NCI-H82 treated with DMSO at 0.1 percent for 48 hours (cell line): ENCODE data around the gene SIMC1.
"Not testable (repeated sequence)": the region's sequence is repeated elsewhere in the genome, so short reads cannot be mapped to it uniquely, and the experiment has no call there.

Source experiments
- DNase-seq: peaks from one replicate; lab custom pipeline; 2025; ENCODE audit not compliant: unreplicated experiment; lab: John Stamatoyannopoulos, UW

The SIMC1 gene

DNA sequence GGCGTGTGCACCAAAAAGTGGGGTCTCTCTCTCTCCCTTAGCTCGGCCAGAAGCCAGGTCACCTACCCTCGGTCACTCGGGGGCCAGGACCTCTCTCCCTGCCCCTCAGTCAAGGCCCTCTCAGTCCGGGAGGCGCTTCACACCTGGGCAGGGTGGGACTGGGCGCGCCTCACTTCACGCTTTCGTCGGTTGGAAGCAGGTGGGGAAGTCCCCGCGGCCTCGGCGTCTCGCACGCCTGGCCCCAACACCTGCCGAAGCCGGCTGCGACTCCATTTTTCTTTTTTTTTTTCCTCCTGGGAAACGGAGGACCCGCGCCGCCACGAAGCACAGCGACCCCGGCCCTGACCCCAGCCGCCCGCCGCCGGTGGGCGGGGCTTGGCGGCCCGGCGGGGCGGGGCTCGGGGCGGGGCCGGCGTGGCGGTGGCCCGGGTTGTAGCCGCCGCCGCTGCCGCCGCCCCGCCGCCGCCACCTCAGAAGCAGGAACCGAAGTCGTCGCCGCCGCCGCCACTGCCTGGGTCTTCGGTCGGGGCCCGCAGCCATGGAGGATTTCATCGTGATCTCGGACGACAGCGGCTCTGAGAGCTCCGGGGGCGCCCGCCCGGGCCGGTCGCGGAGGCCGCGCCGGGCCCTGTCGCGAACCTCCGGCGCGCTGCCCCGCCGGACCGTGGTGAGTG is at the start of gene SIMC1:
TSS of gene SIMC1 (plus strand) at position 454 of the 674 bp plus-strand sequence. CDS start at position 539, 85 bp downstream.
- DNase-seq, result not testable (repeated sequence)

DNA sequence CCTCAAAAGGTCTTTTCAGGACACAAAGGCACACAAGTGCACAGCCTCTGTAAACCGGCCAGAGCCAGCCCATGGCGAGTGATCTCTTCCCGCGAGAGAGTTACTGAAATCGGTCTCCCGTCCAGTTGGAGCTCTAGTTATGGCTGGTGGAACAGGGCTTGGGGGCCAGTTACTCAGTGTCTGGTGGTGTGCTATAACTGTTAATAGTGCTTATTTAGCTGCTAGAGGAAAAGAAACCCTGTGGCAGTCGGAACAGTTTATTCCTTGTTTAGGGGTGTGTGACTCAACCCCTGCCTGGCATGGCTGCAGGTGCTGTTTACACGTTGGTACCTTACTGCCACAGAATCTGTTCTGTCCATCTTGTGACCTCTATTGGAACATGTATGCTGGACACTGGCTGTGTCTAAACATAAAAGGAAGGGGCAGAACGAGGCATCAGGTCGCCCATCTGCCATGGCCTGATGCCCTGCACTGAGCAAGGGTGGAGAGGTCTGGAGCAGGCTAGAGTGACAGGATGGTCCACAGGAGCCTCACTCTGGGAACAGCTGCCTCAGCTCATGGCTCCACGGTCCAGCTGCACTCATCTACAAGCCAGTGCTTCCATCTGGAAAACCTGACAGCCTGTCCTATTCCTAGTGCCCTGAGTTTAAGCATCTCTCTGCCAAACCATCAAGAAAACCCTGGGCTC is 49.6 kb upstream of the SIMC1 start:
- DNase-seq, result no peak

DNA sequence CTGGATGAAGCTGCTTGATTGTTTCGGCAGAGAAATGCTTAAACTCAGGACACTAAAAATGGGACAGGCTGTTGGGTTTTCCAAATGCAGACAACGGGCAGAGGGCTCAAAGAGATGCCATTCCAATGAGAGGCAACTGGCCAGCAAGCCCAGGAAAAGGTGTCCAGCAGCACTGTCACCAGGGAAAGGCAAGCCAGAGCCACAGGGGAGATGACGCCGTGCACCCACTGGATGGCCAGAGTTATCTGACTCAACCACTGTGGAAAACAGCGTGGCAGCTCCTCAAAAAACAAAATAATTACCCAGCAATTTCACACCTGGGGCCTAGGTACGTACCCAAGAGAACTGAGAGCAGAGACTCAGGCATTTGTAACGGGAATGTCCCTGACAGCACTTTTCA is 48.4 kb upstream of the SIMC1 start:
- no peak for DNase-seq

DNA sequence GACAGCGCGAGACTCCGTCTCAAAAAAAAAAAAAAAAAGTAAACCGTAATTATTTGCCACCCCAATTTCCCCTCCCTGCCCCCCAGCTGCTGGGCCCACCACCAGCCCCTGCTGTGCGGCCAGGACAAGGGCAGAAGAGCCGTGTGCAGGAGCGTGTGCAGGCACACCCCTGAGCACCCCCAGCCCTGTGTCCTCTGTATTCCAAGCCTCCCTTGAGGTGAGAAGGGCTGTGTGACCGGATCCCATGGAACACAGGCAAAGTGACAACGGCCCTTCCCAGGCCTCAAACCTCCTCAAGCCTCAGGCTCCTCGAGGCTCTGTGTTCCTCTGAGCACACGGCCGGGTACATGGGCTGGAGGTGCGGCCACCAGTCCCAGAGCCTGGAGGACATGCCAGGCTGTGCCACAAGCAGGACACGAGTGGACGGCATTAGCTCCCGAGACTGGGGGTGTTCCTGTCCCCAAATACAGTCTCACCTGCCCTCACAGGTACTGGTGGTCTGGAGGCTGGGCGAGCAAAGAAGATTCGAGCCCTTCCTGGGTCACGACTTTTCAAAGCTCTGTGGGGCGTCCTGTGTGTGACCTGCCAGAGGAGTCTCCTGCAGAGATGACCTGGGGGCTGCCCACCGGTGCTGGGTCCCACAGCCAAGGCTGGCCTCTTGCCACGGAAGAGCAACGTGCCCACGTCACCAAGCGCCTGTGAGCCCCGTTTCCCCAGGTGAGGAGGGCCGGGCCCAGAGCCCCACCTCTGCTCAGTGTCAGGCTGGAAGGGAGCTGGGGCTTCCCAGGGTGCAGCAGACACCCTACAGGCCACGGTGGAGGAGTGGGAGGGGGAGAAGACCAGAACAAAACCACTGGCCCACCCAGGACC is 47.1 kb upstream of the SIMC1 start:
- no peak for DNase-seq

DNA sequence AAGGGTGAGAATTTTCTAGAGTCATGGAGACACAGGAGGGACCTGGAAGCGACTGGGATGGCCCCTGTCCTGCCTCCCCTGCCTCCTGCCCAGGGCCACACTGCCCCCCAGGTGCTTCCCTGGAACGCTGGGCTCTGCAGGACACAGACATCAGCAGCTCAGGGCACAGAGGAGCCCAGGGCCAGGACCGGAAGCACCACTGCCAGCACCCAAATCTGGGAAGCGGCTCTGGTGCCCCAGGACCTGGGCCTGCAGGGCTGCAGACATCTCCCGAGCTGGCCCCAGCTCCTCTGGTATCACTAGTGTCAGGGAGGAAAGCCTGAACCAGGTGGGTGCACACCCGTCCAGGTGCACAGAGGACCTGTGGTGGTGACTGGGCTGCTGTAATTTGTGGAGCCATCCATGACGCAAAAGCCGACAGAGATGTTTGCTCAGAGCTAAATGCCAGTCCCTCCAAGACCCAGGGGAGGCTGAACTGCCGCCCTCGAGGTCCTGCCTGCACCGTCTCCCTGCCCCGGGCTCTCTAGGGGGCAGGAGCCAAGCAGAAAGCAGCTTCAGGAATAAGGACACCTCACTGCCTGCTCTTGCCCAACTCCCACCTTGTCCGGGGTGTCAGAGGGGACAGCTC is 46.0 kb upstream of the SIMC1 start:
- no peak for DNase-seq

DNA sequence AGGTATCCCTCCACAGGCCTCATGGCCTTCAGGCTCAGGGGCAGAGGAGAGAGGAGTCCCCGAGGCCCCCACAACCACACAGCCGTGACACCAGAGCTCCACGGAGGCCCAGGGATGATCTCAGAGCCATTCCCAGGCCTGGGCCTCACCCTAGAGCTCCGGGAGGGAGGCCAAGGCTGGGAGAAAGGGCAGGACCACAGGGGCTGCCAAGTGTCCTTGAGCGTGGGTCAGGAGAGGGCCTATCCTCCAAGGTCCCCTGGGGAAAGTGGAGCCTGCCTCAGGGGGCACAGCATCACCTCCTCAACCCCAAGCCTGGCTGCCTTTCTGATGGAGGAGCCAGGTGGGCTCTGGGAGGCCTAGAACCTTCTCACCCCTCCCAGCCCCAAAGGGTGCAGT is 45.5 kb upstream of the SIMC1 start:
- not testable (repeated sequence) for DNase-seq

DNA sequence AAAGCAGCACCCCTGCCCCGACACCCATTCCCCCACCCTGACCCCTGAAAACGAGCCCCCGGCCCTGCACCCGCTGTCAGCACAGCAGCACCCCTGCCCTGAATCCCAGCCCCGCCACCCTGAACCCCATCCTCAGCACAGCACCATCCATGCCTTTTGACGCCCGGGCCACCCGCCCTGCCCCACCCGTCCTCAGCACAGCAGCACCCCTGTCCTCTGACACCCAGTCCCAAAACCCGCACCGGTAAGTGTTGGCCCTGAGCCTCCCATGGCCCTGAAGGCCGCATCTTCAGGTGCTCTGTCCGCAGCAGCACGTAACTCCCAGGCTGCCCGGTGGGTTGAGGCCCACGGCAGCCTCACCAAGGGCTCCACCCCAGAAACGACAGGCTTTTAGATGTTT is 44.6 kb upstream of the SIMC1 start:
- DNase-seq, result not testable (repeated sequence)

DNA sequence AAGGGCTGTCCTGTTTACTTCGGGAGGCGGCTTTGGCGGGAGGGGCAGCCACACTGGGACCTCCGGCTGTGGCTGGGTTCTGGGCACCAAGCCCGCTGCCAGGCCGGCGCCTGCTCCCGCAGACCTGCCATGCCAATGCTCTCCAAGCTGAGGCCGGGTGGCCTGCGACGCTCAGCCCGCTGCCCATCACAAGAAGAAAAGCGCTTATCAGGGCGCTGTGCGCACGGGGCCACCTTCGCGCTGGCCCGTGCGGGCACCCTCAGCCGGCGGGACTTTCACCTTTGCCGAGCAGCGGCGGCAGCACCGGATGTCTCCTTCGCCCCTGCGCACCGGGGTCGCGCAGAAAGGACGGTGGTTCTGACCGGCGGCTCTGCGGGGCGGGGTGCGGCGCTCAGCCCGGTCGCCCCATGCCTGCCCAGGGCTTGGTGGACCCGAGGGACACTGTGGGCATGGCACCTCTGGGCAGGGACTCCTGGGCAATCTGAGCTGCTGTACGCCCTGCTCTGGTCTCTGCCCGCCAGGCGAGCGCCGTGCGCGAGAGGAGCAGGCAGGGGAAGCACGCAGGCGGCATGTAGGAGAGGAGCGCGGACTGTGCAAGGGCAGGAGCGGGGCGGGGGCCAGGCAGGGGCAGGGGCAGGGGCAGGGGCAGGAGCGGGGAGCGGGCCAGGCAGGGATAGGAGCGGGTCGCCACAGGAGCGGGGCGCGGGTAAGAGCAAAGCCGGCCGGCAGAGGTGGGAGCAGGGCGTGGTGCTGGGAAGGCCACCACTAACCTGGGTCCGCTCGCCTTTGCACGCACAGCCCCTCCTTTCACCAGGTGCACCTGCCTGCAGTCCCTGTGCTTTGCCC is 43.8 kb upstream of the SIMC1 start:
- DNase-seq, result not testable (repeated sequence)

DNA sequence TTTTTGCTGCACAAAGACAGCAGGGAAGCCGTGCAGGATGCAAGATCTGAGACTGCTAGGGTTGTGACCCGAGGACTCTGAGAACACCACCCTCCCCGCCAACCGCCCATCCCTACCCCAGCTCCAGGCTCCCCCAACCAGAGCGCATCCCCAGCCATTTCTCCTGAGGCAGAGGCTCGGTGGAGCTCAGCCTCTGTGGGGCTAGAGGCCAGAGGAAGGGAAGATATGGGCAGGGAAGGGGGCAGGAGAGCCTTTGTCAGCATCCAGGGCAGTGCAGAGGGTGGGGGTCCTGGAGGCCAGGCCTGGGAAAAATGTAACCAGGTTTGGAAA is 43.2 kb upstream of the SIMC1 start:
- not testable (repeated sequence) for DNase-seq

DNA sequence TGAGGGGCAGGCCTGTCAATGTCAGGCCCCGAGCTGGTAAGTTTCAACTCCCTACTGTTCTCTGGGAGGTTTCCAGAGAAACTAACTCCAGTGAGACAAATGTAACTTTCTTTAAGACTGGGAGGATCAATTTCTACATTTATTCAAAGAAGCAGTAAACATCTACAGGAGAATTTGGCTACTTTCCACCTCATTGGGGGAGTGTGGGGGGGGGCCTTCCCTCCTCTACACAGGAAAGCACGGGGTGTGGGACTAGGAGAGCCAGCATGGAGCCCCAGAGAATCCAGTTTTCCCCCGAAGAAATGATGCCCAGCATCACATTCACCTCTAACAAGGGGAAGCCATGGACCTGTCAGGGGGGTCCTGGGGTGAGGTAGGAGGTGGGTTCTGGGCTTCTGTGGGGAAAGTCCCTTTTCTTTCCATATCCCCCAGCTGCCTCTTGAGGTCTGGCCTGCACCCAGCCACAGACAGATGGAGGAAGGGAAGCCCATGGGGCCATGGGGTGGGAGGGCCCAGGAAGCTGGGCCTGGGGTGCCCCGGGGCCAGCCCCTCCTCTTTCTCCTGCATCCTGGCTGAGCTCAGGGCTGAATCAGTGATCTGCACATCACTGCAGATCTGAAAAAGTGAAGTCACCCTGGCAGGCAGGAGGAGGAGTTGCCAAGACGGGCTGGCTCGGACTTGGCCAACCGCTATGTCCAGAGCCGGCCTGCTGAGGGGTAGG is 42.6 kb upstream of the SIMC1 start:
- not testable (repeated sequence) for DNase-seq

DNA sequence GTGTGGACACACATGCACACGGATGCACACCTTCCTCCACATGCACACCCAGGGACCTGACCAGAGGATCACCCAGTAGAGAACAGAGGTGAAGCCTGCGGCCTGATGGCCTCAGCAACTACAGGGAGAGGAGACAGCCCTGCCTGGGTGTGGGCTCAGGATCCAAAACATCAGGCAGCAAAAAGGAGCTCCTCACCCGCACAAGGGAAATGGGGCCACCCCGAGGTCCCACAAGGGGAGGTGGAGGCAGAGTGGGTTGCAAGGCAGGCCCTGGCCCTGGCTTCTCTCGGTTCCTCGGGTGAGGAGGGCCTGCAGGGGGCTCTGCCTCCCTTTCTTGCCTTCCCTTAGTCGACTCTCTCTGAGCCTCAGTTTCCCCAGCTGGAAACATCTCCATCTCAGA is 41.4 kb upstream of the SIMC1 start:
- DNase-seq, result not testable (repeated sequence)

DNA sequence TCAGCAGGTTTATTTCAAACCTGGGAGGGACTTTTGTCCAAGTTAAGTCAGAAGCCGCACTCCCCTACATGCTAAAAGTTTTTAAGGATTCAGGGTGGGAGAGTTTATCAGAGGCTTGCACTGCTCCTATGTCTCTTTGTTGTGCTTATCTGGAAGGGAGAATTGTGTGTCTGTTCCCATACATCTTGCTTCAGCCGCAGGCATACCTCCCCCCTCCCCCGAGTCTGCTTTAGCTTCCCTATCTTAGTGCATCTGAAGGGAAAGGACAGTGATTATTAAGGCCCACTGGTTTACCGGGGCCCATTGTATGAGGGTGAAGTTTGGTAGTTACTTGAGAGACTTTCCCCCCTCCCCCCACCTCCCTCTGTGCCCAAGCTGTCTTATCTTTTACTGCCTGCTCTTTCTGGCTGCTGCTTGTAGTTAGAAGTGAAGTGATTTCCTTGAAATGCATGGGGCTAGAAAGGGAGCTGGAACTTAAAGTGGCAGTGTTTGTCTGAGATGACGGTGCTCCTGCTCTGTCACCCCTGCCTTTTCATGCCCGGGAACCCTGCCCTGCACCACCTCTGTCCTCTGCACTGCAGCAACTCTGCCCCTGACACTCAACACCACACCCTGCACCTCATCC is 40.9 kb upstream of the SIMC1 start:
- DNase-seq, result not testable (repeated sequence)

DNA sequence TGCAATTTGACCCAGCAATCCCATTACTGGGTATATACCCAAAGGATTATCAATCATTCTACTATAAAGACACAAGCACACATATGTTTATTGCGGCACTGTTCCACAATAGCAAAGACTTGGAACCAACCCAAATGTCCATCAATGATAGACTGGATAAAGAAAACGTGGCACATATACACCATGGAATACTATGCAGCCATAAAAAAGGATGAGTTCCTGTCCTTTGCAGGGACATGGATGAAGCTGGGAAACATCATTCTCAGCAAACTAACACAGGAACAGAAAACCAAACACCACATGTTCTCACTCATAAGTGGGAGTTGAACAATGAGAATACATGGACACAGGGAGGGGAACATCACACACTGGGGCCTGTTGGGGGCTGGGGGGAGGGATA is 39.9 kb upstream of the SIMC1 start:
- not testable (repeated sequence) for DNase-seq

DNA sequence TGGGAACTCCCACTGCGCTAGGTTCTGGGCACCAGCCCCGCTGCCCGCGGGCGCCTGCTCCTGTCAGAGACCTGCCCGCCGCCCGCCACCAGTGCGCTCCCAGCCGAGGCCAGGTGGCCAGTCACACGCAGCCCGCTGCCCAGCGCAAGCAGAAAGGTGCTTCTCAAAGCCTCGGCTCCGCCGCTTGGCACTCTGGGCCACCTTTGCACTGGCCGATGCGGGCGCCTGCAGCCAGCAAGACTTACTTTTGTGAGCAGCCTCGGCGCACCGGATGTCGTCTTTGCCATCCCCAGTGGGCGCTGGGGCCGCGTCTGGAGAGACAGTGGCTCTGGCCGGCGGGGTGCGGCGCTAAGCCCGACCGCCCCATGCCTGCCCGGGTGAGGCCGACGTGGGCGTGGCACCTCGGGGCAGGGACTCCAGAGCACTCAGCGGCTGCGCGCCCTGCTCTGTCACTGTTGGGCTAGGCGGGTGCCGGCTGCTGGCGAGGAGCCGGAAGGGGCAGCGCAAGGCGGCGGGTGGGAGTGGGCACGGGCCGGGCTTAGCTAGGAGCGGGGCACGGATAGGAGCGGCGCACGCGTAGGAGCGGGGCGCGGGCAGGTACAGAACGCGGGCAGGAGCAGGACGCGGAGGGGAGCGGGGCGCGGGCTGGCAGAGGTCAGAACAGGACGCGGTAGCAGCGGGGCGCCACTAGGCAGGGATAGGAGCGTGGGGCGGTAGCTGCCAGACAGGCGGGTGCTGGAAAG is 39.1 kb upstream of the SIMC1 start:
- not testable (repeated sequence) for DNase-seq

DNA sequence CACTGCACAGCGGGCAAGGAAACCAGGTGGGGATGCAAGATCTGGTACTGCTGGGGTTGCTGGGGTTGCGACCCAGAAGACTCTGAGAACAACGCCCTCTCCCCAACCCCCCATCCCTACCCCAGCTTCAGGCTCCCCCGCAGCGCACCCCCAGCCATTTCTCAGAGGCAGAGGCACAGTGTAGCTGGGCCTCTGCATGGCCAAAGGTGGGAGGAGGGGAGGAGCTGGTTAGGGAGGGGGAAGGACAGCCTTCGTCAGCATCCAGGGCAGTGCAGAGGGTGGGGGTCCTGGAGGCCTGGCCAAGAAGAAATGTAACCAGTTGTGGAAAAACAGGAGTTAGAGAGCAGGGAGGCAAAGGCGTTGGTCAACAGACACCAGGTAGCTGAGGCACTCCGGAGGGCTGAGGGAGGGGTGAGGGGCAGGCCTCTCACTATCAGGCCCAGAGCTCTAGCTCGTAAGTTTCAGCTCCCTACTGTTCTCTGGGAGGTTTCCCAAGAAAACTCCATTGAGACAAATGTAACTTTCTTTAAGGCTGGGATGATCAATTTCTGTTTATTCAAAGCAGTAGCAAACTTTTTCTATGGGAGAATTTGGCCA is 38.3 kb upstream of the SIMC1 start:
- not testable (repeated sequence) for DNase-seq

DNA sequence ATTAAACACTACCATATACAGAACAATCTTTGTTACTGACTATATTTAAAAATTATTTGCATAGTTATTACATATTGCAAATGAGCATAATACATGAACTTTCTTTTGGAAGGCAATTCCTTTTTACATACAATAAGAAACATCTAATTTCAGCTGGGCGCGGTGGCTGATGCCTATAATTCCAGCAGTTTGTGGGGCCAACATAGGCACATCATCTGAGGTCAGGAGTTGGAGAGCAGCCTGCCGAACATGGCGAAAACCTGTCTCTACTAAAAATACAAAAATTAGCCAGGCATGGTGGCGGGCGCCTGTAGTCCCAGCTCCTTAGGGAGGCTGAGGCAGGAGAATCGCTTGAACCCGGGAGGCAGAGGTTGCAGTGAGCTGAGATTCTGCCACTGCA is 36.4 kb upstream of the SIMC1 start:
- DNase-seq, result no peak

DNA sequence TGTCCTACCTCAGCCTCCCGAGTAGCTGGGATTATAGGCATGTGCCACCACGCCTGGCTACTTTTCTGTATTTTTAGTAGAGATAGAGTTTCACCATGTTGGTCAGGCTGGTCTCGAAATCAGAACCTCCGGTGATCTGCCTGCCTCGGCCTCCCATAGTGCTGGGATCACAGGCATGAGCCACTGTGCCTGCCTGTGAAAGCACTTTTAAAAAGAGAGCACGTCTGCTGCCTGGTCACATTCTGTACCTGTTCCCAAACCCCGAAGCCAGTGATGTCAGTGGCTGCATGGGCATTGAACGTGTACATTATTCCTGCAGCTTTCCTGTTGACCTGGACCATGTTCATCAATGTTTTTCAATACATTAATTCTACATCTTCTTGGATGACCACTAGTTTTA is 35.1 kb upstream of the SIMC1 start:
- no peak for DNase-seq

DNA sequence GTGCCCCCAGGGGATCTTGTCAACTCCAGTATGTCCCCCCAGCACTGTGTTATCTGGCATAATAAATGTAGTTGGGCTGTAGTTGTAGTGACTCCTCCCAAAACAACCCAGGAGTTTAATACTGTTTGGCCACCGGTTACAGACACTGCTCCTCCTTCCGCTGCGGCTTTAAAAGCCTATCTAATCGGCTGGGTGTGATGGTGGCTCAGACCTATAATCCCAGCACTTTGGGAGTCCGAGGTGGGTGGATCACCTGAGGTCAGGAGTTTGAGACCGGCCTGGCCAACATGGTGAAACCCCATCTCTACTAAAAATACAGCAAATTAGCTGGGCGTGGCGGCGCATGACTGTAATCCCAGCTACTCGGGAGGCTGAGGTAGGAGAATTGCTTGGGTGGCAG is 34.7 kb upstream of the SIMC1 start:
- not testable (repeated sequence) for DNase-seq
